ENCODE measurements around the gene GEMIN4. TPM values are rescaled to one million over a fixed set of nuclear protein-coding genes. Genes with fewer than 3 reads are reported as not detected.

The GEMIN4 gene
- polyA plus RNA-seq, 1 of the 3 experiments (the other 2 are of a cell fraction), result 12.5 TPM

- H4K20me1 ChIP-seq (ENCODE audit: insufficient read depth), result no peaks in the 10 kb centered on the region
- 95% methylated on average over 11 of the region's 11 CpGs for WGBS (ENCODE audit: low lambda C conversion rate)
- H3K36me3 ChIP-seq (replicated peaks in 1 of 2; ENCODE audit: control insufficient read depth in 1 of 2, insufficient read depth in 2 of 2, low read length in 1 of 2), result peaks cover 18 to 71% of the 10 kb centered on the region in 2 experiments
- POLR2A ChIA-PET, result interaction anchor here (0.9 to 1.2 kb wide), 2 partner anchors 9 kb away, joined by 3 read pairs; no protein-coding TSS in a partner anchor
- no peaks in the 10 kb centered on the region for H3K4me1 ChIP-seq (ENCODE audit: control insufficient read depth in 1 of 2, insufficient read depth in 2 of 2, low read depth in 1 of 2, low read length in 1 of 2)
- TF ChIP-seq EP300 (IDR thresholded peaks at IDR 0.05; ENCODE audit: borderline replicate concordance in 1 of 2, low read depth in 1 of 2, low read length in 1 of 2) (no peak), SIN3A (IDR thresholded peaks at IDR 0.05; ENCODE audit: borderline replicate concordance, low read depth, low read length) (no peak), NFIC (IDR thresholded peaks at IDR 0.05; ENCODE audit: borderline replicate concordance) (no peak), POLR2AphosphoS5 (IDR thresholded peaks at IDR 0.05; ENCODE audit: low read depth, low read length) (no peak), YY1 (IDR thresholded peaks at IDR 0.05; ENCODE audit: low read depth) (no peak), FOXJ3 (CRISPR knock-in tag; IDR thresholded peaks at IDR 0.05) (no peak), MEF2A (IDR thresholded peaks at IDR 0.05; ENCODE audit: borderline replicate concordance, low read depth) (no peak), RFX5 (IDR thresholded peaks at IDR 0.05; ENCODE audit: low read length) (no peak), JUND (IDR thresholded peaks at IDR 0.05) (no peak), TCF12 (IDR thresholded peaks at IDR 0.05) (no peak), MXI1 (IDR thresholded peaks at IDR 0.05; ENCODE audit: low read depth, low read length) (no peak)
- TF ChIP-seq, protein P1, sequence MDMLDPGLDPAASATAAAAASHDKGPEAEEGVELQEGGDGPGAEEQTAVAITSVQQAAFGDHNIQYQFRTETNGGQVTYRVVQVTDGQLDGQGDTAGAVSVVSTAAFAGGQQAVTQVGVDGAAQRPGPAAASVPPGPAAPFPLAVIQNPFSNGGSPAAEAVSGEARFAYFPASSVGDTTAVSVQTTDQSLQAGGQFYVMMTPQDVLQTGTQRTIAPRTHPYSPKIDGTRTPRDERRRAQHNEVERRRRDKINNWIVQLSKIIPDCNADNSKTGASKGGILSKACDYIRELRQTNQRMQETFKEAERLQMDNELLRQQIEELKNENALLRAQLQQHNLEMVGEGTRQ (IDR thresholded peaks at IDR 0.05; ENCODE audit: borderline replicate concordance, low read depth, low read length), result no peak
- TF ChIP-seq, protein P2, sequence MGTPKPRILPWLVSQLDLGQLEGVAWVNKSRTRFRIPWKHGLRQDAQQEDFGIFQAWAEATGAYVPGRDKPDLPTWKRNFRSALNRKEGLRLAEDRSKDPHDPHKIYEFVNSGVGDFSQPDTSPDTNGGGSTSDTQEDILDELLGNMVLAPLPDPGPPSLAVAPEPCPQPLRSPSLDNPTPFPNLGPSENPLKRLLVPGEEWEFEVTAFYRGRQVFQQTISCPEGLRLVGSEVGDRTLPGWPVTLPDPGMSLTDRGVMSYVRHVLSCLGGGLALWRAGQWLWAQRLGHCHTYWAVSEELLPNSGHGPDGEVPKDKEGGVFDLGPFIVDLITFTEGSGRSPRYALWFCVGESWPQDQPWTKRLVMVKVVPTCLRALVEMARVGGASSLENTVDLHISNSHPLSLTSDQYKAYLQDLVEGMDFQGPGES (IDR thresholded peaks at IDR 0.05; ENCODE audit: low read depth, low read length), result no peak
- H3K79me2 ChIP-seq (ENCODE audit: insufficient read depth), result peaks cover 19% of the 10 kb centered on the region; the same call in 1 of the 2 replicates
- H3K4me2 ChIP-seq, result no peak overlapping the region
- CTCF ChIA-PET, result interaction anchor here (2.0 kb wide), 1 partner anchor 9 kb away, joined by 8 read pairs; no protein-coding TSS in a partner anchor
- H3K9me3 ChIP-seq, result no peaks in the 10 kb centered on the region
- no peak overlapping the region for H2AFZ ChIP-seq (ENCODE audit: low read depth)
- H3K27ac ChIP-seq (ENCODE audit: low read depth in 2 of 2, low read length in 1 of 2), result no peak overlapping the region
- no peaks in the 10 kb centered on the region for H3F3A ChIP-seq (replicated peaks; ENCODE audit: insufficient read depth)
- no peak overlapping the region for H3K4me3 ChIP-seq (ENCODE audit: low read depth in 2 of 2, low read length in 1 of 2)
- no peaks in the 10 kb centered on the region for H3K9me2 ChIP-seq
- no peaks in the 10 kb centered on the region for H3K27me3 ChIP-seq (ENCODE audit: insufficient read depth)
- no peak for DNase-seq
- no peak overlapping the region for H3K9ac ChIP-seq
Observed at GRCh38 chr17:742147-742793, 9.8 kb downstream of the GEMIN4 start.

GRCh38 chr17:740240-741017 lies 11.6 kb downstream of the GEMIN4 start:
- Histone ChIP-seq H3K27ac (ENCODE audit: low read depth in 2 of 2, low read length in 1 of 2) (no peak overlapping the region), H3F3A (replicated peaks; ENCODE audit: insufficient read depth) (peaks cover 2% of the 10 kb centered on the region), H3K79me2 (ENCODE audit: insufficient read depth) (peaks cover 34% of the 10 kb centered on the region; the same call in 1 of the 2 replicates), H2AFZ (ENCODE audit: low read depth) (no peak overlapping the region), H3K27me3 (ENCODE audit: insufficient read depth) (no peaks in the 10 kb centered on the region), H3K9me3 (no peaks in the 10 kb centered on the region), H3K9ac (no peak overlapping the region), H3K4me2 (no peak overlapping the region), H3K4me3 (ENCODE audit: low read depth in 2 of 2, low read length in 1 of 2) (no peak overlapping the region), H3K36me3 (replicated peaks in 1 of 2; ENCODE audit: control insufficient read depth in 1 of 2, insufficient read depth in 2 of 2, low read length in 1 of 2) (peaks cover 28 to 52% of the 10 kb centered on the region in 2 experiments), H4K20me1 (ENCODE audit: insufficient read depth) (0 out of 2 replicates have a peak, but pooled peaks cover under 1% of the 10 kb centered on the region), H3K4me1 (ENCODE audit: control insufficient read depth in 1 of 2, insufficient read depth in 2 of 2, low read depth in 1 of 2, low read length in 1 of 2) (no peaks in the 10 kb centered on the region), H3K9me2 (no peaks in the 10 kb centered on the region)
- WGBS (ENCODE audit: low lambda C conversion rate), result 95% methylated on average over 18 of the region's 18 CpGs
- TF ChIP-seq, protein P3, sequence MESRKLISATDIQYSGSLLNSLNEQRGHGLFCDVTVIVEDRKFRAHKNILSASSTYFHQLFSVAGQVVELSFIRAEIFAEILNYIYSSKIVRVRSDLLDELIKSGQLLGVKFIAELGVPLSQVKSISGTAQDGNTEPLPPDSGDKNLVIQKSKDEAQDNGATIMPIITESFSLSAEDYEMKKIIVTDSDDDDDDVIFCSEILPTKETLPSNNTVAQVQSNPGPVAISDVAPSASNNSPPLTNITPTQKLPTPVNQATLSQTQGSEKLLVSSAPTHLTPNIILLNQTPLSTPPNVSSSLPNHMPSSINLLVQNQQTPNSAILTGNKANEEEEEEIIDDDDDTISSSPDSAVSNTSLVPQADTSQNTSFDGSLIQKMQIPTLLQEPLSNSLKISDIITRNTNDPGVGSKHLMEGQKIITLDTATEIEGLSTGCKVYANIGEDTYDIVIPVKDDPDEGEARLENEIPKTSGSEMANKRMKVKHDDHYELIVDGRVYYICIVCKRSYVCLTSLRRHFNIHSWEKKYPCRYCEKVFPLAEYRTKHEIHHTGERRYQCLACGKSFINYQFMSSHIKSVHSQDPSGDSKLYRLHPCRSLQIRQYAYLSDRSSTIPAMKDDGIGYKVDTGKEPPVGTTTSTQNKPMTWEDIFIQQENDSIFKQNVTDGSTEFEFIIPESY (IDR thresholded peaks at IDR 0.05; ENCODE audit: borderline replicate concordance, low read depth), result no peak
- POLR2A ChIA-PET, result no interaction called here
- DNase-seq, result no peak
- CTCF ChIA-PET, result interaction anchor here (2.0 kb wide), 1 partner anchor 10 kb away, joined by 8 read pairs; no protein-coding TSS in a partner anchor
